Urothelium cell line (cell line): Measurements from ENCODE around the gene CYP4A11.
"Not testable (repeated sequence)": the region's sequence is repeated elsewhere in the genome, so short reads cannot be mapped to it uniquely, and the experiment has no call there.

Experiments
- DNase-seq: peaks from one replicate; pipeline ENCODE4 v3.0.0; 2011; ENCODE audit warnings: low spot score, mixed read lengths
- FAIRE-seq: peaks from 2 replicates; lab custom pipeline; 2011; peaks lifted over from hg19 to GRCh38; lab: Jason Lieb, UNC

The CYP4A11 gene, protein sequence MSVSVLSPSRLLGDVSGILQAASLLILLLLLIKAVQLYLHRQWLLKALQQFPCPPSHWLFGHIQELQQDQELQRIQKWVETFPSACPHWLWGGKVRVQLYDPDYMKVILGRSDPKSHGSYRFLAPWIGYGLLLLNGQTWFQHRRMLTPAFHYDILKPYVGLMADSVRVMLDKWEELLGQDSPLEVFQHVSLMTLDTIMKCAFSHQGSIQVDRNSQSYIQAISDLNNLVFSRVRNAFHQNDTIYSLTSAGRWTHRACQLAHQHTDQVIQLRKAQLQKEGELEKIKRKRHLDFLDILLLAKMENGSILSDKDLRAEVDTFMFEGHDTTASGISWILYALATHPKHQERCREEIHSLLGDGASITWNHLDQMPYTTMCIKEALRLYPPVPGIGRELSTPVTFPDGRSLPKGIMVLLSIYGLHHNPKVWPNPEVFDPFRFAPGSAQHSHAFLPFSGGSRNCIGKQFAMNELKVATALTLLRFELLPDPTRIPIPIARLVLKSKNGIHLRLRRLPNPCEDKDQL

DNA sequence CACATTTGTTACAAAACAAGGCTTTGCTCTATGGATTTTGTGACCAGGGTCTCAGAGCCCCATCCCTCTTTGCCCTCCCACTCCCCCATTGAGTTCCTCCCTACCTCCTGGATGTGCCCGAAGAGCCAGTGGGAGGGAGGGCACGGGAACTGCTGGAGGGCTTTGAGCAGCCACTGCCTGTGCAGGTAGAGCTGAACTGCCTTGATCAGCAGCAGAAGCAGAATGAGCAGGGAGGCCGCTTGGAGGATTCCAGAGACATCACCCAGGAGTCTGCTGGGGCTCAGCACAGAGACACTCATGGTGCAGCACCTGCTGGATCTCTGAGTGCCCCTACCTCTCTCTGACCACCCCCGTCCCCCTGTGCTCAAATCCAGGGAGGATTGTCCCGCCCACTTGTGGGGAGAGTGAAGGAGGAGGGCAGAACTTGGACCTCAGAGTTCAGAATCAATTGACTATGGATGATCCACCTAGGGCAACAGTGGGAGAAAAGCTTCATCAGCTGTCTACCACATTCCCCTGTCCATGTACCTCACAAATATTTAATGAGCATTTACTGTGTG is at the start of gene CYP4A11:
Gene CYP4A11, minus strand, starts transcription at position 342 of the 560 bp plus-strand sequence. Its CDS starts 43 bp downstream, at position 299.
- DNase-seq (no peak), FAIRE-seq (no peak)

- FAIRE-seq, result not testable (repeated sequence)
Measured at GRCh38 chr1:46990541-46990940, 49.3 kb upstream of the CYP4A11 start.

GRCh38 chr1:46983830-46984586 is 42.7 kb upstream of the CYP4A11 start:
- DNase-seq (no peak), FAIRE-seq (no peak)

More at GRCh38 chr1:46990541-46990940, 49.3 kb upstream of the CYP4A11 start:
- DNase-seq, result not testable (repeated sequence)

DNA sequence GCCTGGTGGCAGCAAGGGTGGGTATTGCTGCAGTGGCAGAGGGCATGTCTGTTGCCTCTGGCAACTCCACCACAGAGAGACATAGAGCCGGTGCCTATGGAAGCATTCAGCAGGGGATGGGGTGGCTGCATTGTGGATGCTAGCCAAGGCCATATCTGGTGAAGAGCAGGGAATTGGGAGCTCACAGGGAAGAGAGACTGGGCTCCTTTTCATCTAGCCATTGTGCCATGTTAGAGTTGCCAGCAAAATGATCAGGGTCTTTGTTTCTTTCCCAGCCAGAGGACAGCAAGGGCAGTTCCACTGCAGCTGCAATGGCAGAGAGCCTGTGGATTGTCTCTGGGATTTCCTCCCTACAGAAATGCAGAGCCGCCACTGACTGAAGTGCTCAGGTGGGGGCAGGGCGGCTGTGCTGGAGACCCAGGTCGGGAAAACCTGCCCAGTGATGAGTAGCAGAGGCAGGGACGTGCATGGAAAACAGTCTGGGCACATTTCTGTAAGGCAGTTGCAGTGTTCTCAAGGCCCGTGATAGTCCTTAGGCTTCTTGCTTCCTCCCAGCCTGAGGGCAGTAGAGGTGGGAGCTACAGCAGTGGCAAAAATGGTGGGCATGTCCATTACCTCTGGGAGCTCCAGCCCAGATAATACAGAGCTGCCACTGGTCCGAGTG is 42.0 kb upstream of the CYP4A11 start:
- FAIRE-seq, result no peak
- DNase-seq, result no peak

GRCh38 chr1:46969014-46969619 is 27.8 kb upstream of the CYP4A11 start:
- FAIRE-seq (no peak), DNase-seq (no peak)

- not testable (repeated sequence) for DNase-seq, FAIRE-seq
Measured at GRCh38 chr1:46962272-46962671, 21.0 kb upstream of the CYP4A11 start.

DNA sequence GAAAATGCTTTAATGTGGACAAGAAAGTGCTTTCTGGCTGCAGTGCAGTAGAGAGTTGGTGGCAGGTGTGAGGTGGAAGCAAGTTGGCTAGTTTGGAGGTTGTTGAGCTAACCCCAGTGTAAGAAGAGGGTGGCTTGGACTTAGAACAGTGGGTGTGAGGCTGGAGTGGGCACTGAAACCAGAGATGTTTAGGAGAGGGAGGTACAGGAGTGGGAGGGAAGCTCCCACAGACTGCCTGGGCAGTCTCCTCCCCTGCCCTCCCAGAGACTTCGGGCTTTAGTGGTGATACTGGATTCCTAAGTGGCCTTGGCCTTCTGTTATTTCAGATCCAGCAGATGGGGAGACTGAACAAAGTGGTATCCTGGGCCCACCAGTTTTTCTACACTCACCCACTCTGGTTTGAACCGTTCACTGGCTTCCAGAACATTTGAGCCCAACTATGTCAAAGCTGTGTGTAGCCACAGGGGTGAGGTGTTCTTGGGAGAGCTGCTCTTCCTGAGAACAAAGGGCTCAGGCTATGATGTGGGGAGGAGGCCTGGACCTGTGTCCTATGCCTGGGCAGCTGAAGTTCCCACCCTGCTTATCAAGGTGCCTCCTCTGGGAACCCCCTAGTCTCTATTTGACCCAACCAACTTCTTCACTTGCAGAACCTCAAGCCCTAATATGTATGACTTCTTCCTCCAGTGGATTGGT is 19.9 kb upstream of the CYP4A11 start:
- DNase-seq (no peak), FAIRE-seq (no peak)

GRCh38 chr1:46960250-46960649 is 19.0 kb upstream of the CYP4A11 start:
- no peak for DNase-seq
- FAIRE-seq, result no peak

DNA sequence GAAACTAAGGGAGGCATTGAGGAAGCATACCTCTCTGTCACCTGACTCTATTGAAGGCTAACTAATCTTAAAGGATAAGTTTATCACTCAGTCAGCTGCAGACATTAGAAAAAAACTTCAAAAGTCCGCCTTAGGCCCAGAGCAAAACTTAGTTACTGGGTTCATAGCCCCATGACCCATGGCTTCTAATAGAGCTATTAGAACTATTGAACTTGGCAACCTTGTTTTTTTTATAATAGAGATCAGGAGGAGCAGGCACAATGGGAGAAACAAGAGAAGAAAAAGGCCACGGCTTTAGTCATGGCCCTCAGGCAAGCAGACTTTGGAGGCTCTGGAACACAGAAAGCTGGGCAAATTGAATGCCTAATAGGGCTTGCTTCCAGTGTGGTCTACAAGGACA is 13.8 kb upstream of the CYP4A11 start:
- FAIRE-seq, DNase-seq: not testable (repeated sequence)

- not testable (repeated sequence) for FAIRE-seq, DNase-seq
Measured at GRCh38 chr1:46953847-46954246, 12.6 kb upstream of the CYP4A11 start.

DNA sequence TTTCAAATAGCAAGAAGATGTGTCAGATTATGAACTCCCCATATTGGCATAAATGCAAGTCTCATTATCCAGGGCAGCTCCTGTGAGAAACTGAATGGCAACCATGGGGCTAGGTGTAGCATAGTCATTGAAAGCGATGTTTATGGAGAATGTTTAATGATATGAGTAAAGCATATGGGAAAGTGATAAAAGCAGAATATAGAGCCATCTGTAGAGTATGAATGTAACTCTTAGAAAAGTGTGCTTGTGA is 8.1 kb upstream of the CYP4A11 start:
- FAIRE-seq, DNase-seq: not testable (repeated sequence)

GRCh38 chr1:46948629-46949416 is 7.5 kb upstream of the CYP4A11 start:
- peak; percentile 36 for DNase-seq
- no peak for FAIRE-seq

GRCh38 chr1:46947706-46948105 is 6.4 kb upstream of the CYP4A11 start:
- not testable (repeated sequence) for FAIRE-seq, DNase-seq

DNA sequence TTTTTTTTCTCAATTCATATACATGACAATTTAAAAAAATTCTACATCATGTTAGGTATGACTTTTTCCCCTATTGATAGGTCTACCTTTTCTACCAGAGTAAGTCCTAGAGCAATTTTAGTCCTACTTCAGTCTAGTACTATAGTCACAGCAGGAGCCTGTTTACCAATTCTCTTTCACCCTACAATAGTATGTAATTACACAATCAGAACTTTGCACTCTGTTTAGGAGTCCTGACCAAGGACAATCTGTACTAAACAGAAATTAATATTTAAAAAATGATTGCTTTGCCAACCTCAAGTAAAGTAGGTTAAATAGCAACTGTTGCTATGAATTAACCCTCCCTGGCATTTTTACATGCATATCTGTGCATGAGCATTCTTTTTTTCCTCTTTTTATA is 810 bp upstream of the CYP4A11 start:
- FAIRE-seq (no peak), DNase-seq (no peak)

- FAIRE-seq, result no peak
- no peak for DNase-seq
Measured at GRCh38 chr1:46940307-46940706, 969 bp downstream of the CYP4A11 start.

DNA sequence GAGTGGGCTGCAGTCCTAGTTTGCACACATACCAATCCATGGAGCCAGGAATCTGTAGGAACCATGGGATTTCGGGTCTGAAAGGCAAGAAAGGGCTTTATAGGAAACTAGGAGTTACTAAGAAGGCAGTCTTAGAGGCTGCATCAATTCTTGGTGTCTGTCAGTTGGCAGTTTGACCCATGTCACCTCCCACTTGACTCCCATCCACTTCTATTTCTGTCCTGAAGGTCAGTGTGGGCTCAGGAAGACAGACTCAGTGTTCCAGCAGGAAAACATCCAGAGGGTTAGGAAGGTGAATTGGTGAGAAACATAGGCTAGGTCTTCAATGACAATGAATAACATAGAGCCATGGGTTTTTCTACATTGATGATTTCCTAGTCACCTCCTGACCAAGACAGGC is 4.0 kb downstream of the CYP4A11 start:
- no peak for DNase-seq
- FAIRE-seq, result no peak

DNA sequence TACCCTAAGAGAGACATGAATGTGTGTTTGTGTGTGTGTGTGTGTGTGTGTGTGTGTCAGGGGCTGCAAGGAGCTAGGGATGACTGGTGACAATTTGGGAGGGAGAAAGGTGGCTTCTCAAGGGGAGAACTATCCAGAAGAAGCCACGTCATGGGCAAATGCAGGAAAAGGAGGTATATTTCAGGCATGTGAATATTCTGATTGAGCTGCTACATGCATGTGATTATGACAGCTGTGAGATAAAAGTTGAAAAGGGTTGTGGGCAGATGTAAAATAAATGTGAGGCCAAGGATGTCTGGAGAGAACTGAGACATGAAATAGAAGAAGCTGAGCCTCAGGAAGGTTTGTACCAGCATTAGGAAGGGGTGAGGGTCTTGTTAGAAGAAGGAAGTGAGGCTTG is 4.5 kb downstream of the CYP4A11 start:
- FAIRE-seq (no peak), DNase-seq (no peak)

- DNase-seq, result not testable (repeated sequence)
Measured at GRCh38 chr1:46934852-46935251, 6.4 kb downstream of the CYP4A11 start.

DNA sequence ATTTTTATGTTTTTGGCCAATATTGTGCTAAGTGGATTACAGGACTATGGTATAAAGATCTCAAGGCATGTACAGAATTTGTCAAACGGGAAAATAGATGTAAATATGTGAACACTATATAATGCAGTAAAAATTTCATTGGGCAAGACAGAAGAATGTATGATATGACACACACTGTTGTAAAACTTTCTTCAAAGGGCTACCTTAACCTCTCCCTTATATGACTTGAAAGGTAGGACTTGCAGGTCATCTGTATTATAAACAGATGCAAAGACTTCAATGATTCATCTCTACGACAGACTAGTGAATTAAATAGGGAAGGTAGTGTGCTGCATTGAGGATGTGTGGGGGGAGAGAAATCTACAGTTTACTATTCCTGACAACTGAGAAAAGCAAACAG is 9.3 kb downstream of the CYP4A11 start:
- not testable (repeated sequence) for DNase-seq, FAIRE-seq

More at GRCh38 chr1:46934852-46935251, 6.4 kb downstream of the CYP4A11 start:
- not testable (repeated sequence) for FAIRE-seq
